ENCODE results near the gene MTSS2. TPM values are rescaled to one million over a fixed set of nuclear protein-coding genes. Genes with fewer than 3 reads are reported as not detected.

The MTSS2 gene
- polyA plus RNA-seq, 1 of the 3 experiments (the other 2 are of a cell fraction) = 54.1 TPM

DNA sequence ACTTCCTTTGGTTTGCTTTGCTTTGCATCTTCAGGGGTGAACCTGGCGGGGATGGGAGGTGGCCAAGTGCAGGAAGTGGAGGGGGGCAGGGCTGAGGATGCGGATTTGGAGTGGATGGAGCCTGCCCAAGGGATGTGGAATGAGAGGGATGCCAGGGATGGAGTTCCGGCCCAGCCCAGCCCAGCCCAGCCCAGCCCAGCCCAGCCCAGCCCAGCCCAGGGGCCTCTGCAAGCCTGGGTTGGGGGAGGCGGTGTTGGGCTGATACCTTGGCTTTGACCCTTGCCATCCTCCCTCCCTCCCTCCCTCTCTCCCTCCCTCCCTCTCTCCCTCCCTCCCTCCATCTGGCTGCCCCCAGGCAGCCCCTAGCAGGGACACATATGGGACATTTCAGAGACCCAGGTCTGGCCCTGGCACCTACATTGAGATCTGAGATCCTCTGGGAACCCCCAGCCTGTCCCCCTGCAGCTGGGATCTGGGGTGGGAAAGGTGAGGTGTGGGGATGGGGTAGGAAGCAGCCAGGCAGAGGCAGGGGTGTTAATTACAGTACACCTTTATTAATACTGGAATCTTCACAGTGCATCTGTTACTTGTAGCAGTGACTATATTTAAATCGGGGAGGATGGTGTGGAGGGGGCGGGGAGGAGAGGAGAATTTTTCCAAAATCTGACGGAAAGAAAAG, 25.0 kb downstream of the MTSS2 start:
- Histone ChIP-seq H3K27me3 (ENCODE audit: insufficient read depth) (no peaks in the 10 kb centered on the region), H3K27ac (ENCODE audit: low read depth in 2 of 2, low read length in 1 of 2) (no peak overlapping the region), H3K36me3 (replicated peaks in 1 of 2; ENCODE audit: control insufficient read depth in 1 of 2, insufficient read depth in 2 of 2, low read length in 1 of 2) (peaks cover 9 to 24% of the 10 kb centered on the region in 2 experiments), H3K9ac (no peak overlapping the region), H3F3A (replicated peaks; ENCODE audit: insufficient read depth) (no peaks in the 10 kb centered on the region), H3K4me1 (ENCODE audit: control insufficient read depth in 1 of 2, insufficient read depth in 2 of 2, low read depth in 1 of 2, low read length in 1 of 2) (peaks cover 0 to 8% of the 10 kb centered on the region in 2 experiments; a peak in 1 of 4 replicates), H3K9me2 (no peaks in the 10 kb centered on the region), H3K9me3 (no peaks in the 10 kb centered on the region), H3K4me2 (no peak overlapping the region), H3K79me2 (ENCODE audit: insufficient read depth) (no peaks in the 10 kb centered on the region), H2AFZ (ENCODE audit: low read depth) (no peak overlapping the region), H3K4me3 (ENCODE audit: low read depth in 2 of 2, low read length in 1 of 2) (no peak overlapping the region), H4K20me1 (ENCODE audit: insufficient read depth) (peaks cover 13% of the 10 kb centered on the region)
- ChIA-PET CTCF (interaction anchor here (1.9 kb wide), 1 partner anchor 110 kb away, joined by 18 read pairs; no protein-coding TSS in a partner anchor), POLR2A (no interaction called here)
- DNase-seq = peak; percentile 72
- TF ChIP-seq CHD2 (IDR thresholded peaks at IDR 0.05; ENCODE audit: low read length, partially characterized antibody) (no peak), YY1 (IDR thresholded peaks at IDR 0.05; ENCODE audit: low read depth) (no peak), FOSL2 (IDR thresholded peaks at IDR 0.05; ENCODE audit: borderline replicate concordance, low read depth) (no peak), FOXM1 (IDR thresholded peaks at IDR 0.05; ENCODE audit: low read depth) (no peak), SMC3 (IDR thresholded peaks at IDR 0.05; ENCODE audit: low read depth, low read length) (no peak)
- TF ChIP-seq, protein P1, sequence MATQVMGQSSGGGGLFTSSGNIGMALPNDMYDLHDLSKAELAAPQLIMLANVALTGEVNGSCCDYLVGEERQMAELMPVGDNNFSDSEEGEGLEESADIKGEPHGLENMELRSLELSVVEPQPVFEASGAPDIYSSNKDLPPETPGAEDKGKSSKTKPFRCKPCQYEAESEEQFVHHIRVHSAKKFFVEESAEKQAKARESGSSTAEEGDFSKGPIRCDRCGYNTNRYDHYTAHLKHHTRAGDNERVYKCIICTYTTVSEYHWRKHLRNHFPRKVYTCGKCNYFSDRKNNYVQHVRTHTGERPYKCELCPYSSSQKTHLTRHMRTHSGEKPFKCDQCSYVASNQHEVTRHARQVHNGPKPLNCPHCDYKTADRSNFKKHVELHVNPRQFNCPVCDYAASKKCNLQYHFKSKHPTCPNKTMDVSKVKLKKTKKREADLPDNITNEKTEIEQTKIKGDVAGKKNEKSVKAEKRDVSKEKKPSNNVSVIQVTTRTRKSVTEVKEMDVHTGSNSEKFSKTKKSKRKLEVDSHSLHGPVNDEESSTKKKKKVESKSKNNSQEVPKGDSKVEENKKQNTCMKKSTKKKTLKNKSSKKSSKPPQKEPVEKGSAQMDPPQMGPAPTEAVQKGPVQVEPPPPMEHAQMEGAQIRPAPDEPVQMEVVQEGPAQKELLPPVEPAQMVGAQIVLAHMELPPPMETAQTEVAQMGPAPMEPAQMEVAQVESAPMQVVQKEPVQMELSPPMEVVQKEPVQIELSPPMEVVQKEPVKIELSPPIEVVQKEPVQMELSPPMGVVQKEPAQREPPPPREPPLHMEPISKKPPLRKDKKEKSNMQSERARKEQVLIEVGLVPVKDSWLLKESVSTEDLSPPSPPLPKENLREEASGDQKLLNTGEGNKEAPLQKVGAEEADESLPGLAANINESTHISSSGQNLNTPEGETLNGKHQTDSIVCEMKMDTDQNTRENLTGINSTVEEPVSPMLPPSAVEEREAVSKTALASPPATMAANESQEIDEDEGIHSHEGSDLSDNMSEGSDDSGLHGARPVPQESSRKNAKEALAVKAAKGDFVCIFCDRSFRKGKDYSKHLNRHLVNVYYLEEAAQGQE (IDR thresholded peaks at IDR 0.05; ENCODE audit: low read depth, low read length) = no peak
- WGBS (ENCODE audit: low lambda C conversion rate) = 65% methylated on average over 5 of the region's 7 CpGs

DNA sequence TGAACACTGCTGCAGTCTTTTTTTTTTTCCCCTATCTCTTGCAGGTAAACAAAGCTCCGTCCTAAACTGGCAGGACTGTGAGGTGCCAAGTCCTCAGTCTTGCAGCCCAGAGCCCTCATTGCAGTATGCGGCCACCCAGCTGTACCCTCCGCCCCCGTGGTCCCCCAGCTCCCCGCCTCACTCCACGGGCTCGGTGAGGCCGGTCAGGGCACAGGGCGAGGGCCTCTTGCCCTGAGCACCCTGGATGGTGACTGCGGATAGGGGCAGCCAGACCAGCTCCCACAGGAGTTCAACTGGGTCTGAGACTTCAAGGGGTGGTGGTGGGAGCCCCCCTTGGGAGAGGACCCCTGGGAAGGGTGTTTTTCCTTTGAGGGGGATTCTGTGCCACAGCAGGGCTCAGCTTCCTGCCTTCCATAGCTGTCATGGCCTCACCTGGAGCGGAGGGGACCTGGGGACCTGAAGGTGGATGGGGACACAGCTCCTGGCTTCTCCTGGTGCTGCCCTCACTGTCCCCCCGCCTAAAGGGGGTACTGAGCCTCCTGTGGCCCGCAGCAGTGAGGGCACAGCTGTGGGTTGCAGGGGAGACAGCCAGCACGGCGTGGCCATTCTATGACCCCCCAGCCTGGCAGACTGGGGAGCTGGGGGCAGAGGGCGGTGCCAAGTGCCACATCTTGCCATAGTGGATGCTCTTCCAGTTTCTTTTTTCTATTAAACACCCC, 25.7 kb downstream of the MTSS2 start:
- DNase-seq = peak; percentile 38
- H3K9me3 ChIP-seq = no peaks in the 10 kb centered on the region
- no peaks in the 10 kb centered on the region for H3K79me2 ChIP-seq (ENCODE audit: insufficient read depth)
- no peak overlapping the region for H3K9ac ChIP-seq
- no peak overlapping the region for H3K4me3 ChIP-seq (ENCODE audit: low read depth in 2 of 2, low read length in 1 of 2)
- TF ChIP-seq TCF12 (IDR thresholded peaks at IDR 0.05) (no peak), ELF1 (IDR thresholded peaks at IDR 0.05) (no peak), RFX5 (IDR thresholded peaks at IDR 0.05; ENCODE audit: low read length) (no peak), NRF1 (IDR thresholded peaks at IDR 0.05; ENCODE audit: low read depth, low read length) (no peak), SMC3 (IDR thresholded peaks at IDR 0.05; ENCODE audit: low read depth, low read length) (no peak), MXI1 (IDR thresholded peaks at IDR 0.05; ENCODE audit: low read depth, low read length) (no peak), JUND (IDR thresholded peaks at IDR 0.05) (no peak), YY1 (IDR thresholded peaks at IDR 0.05; ENCODE audit: low read depth) (no peak)
- TF ChIP-seq, protein P2, sequence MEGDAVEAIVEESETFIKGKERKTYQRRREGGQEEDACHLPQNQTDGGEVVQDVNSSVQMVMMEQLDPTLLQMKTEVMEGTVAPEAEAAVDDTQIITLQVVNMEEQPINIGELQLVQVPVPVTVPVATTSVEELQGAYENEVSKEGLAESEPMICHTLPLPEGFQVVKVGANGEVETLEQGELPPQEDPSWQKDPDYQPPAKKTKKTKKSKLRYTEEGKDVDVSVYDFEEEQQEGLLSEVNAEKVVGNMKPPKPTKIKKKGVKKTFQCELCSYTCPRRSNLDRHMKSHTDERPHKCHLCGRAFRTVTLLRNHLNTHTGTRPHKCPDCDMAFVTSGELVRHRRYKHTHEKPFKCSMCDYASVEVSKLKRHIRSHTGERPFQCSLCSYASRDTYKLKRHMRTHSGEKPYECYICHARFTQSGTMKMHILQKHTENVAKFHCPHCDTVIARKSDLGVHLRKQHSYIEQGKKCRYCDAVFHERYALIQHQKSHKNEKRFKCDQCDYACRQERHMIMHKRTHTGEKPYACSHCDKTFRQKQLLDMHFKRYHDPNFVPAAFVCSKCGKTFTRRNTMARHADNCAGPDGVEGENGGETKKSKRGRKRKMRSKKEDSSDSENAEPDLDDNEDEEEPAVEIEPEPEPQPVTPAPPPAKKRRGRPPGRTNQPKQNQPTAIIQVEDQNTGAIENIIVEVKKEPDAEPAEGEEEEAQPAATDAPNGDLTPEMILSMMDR (IDR thresholded peaks at IDR 0.05) = no peak
- H2AFZ ChIP-seq (ENCODE audit: low read depth) = no peak overlapping the region
- H3K4me1 ChIP-seq (ENCODE audit: control insufficient read depth in 1 of 2, insufficient read depth in 2 of 2, low read depth in 1 of 2, low read length in 1 of 2) = peaks cover 0 to 8% of the 10 kb centered on the region in 2 experiments; a peak in 1 of 4 replicates
- no peaks in the 10 kb centered on the region for H3K9me2 ChIP-seq
- no peak overlapping the region for H3K27ac ChIP-seq (ENCODE audit: low read depth in 2 of 2, low read length in 1 of 2)
- H3K4me2 ChIP-seq = no peak overlapping the region
- ChIA-PET POLR2A (no interaction called here), CTCF (interaction anchor here (1.1 to 1.9 kb wide), 2 partner anchors 55 to 111 kb away, joined by 3 to 18 read pairs; no protein-coding TSS in a partner anchor)
- 94% methylated on average over 12 of the region's 16 CpGs for WGBS (ENCODE audit: low lambda C conversion rate)
- peaks cover 13% of the 10 kb centered on the region for H4K20me1 ChIP-seq (ENCODE audit: insufficient read depth)
- no peaks in the 10 kb centered on the region for H3K27me3 ChIP-seq (ENCODE audit: insufficient read depth)
- peaks cover 8 to 18% of the 10 kb centered on the region in 2 experiments for H3K36me3 ChIP-seq (replicated peaks in 1 of 2; ENCODE audit: control insufficient read depth in 1 of 2, insufficient read depth in 2 of 2, low read length in 1 of 2)
- H3F3A ChIP-seq (replicated peaks; ENCODE audit: insufficient read depth) = no peaks in the 10 kb centered on the region
